Spleen (tissue), 7 donors: ENCODE data around the gene PCDHB9.
"Not testable (repeated sequence)": the region's sequence is repeated elsewhere in the genome, so short reads cannot be mapped to it uniquely, and the experiment has no call there.

Source experiments
- CTCF ChIP-seq, 11 experiments: fragments of 200-600 bp in 7 of 11; fragments of 450-650 bp in 4 of 11; sonication (generic) in 4 of 11; IDR thresholded peaks in 8 of 11; conservative IDR thresholded peaks in 3 of 11; 1 replicate in 7 of 11; 2 replicates in 4 of 11; pipeline versions ENCODE4 v1.4.0 to v1.8.0; 2016 to 2021; ENCODE audit warnings: antibody characterized with exemption in 11 of 11, inconsistent platforms in 4 of 11, mild to moderate bottlenecking in 1 of 11
- POLR2A ChIP-seq, 3 donors: fragments of 450-650 bp; IDR thresholded peaks; one replicate each; pipeline ENCODE4 v1.5.1; 2017; ENCODE audit warnings: antibody characterized with exemption in 3 of 3, mild to moderate bottlenecking in 1 of 3
- POLR2AphosphoS5 ChIP-seq, 3 donors: sonication (generic); formaldehyde crosslinking; IDR thresholded peaks; one replicate each; pipeline ENCODE4 v1.5.1; 2017; ENCODE audit warnings: antibody characterized with exemption in 3 of 3
- donor health status: DM: no; HTN: no; CAD: no; lungs with moderate emphysema.
- donor health status: DM: no; HTN: no; CAD: no.
- donor health status: DM: no; HTN: no; CAD: no.

- not testable (repeated sequence) for TF ChIP-seq CTCF (IDR thresholded peaks at IDR 0.05 in 8 of 11, conservative IDR thresholded peaks at IDR 0.05 in 3 of 11); POLR2A (IDR thresholded peaks at IDR 0.05); POLR2AphosphoS5 (IDR thresholded peaks at IDR 0.05)
Measured at GRCh38 chr5:141152096-141152495, 34.9 kb upstream of the PCDHB9 start.
